ENCODE data around the gene RPL39L.

DNA sequence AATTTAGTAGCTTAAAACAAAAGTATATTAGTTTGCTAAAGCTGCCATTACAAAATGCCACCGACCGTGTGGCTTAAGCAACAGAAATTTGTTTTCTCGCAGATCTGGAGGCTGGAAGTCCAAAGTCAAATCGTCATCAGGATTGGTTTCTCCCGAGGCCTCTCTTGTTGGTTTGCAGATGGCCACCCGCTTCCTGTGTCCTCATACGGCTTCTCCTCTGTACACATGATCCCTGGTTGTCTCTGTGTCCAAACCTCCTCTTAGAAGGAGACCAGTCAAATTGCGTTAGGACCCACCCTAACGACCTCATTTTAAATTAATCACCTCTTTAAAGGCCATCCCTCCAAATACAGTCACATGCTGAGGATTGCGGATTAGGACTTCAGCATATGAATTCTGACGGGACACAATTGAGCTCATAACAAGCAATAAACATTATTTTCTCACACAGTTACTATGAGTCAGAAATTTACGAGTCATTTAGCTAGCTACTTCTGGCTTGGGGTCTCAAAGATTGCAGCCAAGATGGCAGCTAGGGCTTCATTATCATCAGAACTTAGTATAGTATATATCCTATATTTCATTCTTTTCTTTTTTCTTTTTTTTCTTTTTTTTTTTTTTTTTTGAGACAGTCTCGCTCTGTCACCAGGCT lies 58.4 kb downstream of the RPL39L start:
- TF ChIP-seq CTCF (IDR thresholded peaks at IDR 0.05) (no peak), POLR2A (IDR thresholded peaks at IDR 0.05) (no peak), EP300 (IDR thresholded peaks at IDR 0.05) (no peak)
